Measurements from ENCODE around the gene MRPL30.
A peak's percentile ranks its signal among the peaks of the same experiment; 100 is the strongest.

Gene MRPL30

GRCh38 chr2:99153921-99154604 is 26.9 kb upstream of the MRPL30 start:
- Histone ChIP-seq H3K36me3 (peaks cover 26% of the 10 kb centered on the region), H3K4me2 (peak overlapping the region; percentile 90), H3K9ac (peak overlapping the region; percentile 84), H3K9me3 (no peaks in the 10 kb centered on the region), H3K4me1 (peaks cover 51% of the 10 kb centered on the region), H3K27ac (peak overlapping the region; percentile 87), H4K20me1 (no peaks in the 10 kb centered on the region), H3K27me3 (no peaks in the 10 kb centered on the region), H3K4me3 (peak overlapping the region; percentile 77)
- TF ChIP-seq Cebpa-rat (IDR thresholded peaks at IDR 0.05), result no peak

GRCh38 chr2:99154643-99155536 is 26.1 kb upstream of the MRPL30 start, which contains the start of the genes LIPT1 and TSGA10:
TSS of gene LIPT1 (plus strand) at chr2:99154967. CDS start at chr2:99161958, 6,991 bp downstream.
TSS of gene TSGA10 (minus strand) at chr2:99154942. CDS start at chr2:99109439, 45,503 bp downstream.
- Histone ChIP-seq H3K4me3 (peak within 1 kb of the TSS; percentile 77), H3K36me3 (peaks cover 34% of the 10 kb centered on the region), H4K20me1 (0 out of 2 replicates have a peak, but pooled peaks cover 3% of the 10 kb centered on the region), H3K9me3 (no peaks in the 10 kb centered on the region), H3K4me2 (peak within 1 kb of the TSS; percentile 90), H3K27ac (peak within 1 kb of the TSS; percentile 87), H3K27me3 (no peaks in the 10 kb centered on the region), H3K4me1 (peaks cover 51% of the 10 kb centered on the region), H3K9ac (peak within 1 kb of the TSS; percentile 84)
- no peak for TF ChIP-seq Cebpa-rat (IDR thresholded peaks at IDR 0.05)

- Histone ChIP-seq H3K4me3 (no peak overlapping the region), H3K4me1 (peaks cover 47% of the 10 kb centered on the region), H3K9ac (no peak overlapping the region), H3K27me3 (no peaks in the 10 kb centered on the region), H3K9me3 (no peaks in the 10 kb centered on the region), H3K4me2 (peak overlapping the region; percentile 90; the same call in 1 of the 2 replicates), H3K36me3 (peaks cover 47% of the 10 kb centered on the region), H4K20me1 (peaks cover 11% of the 10 kb centered on the region; the same call in 1 of the 2 replicates), H3K27ac (no peak overlapping the region)
- TF ChIP-seq Cebpa-rat (IDR thresholded peaks at IDR 0.05), result no peak
Measured at GRCh38 chr2:99156891-99157290, 24.1 kb upstream of the MRPL30 start.

GRCh38 chr2:99158599-99158998 is 22.4 kb upstream of the MRPL30 start:
- Histone ChIP-seq H3K36me3 (peaks cover 57% of the 10 kb centered on the region), H3K27ac (no peak overlapping the region)
- no peak for TF ChIP-seq Cebpa-rat (IDR thresholded peaks at IDR 0.05)

GRCh38 chr2:99159594-99159993 is 21.4 kb upstream of the MRPL30 start:
- no peak overlapping the region for H3K9ac ChIP-seq
- no peak overlapping the region for H3K27ac ChIP-seq
- H3K4me3 ChIP-seq, result no peak overlapping the region
- TF ChIP-seq Cebpa-rat (IDR thresholded peaks at IDR 0.05), result no peak
- H4K20me1 ChIP-seq, result peaks cover 18% of the 10 kb centered on the region; the same call in 1 of the 2 replicates
- H3K27me3 ChIP-seq, result no peaks in the 10 kb centered on the region
- H3K9me3 ChIP-seq, result no peaks in the 10 kb centered on the region
- H3K36me3 ChIP-seq, result peaks cover 62% of the 10 kb centered on the region
- peaks cover 21% of the 10 kb centered on the region for H3K4me1 ChIP-seq
- no peak overlapping the region for H3K4me2 ChIP-seq

More at GRCh38 chr2:99158599-99158998, 22.4 kb upstream of the MRPL30 start:
- H3K4me1 ChIP-seq, result peaks cover 30% of the 10 kb centered on the region
- no peaks in the 10 kb centered on the region for H3K27me3 ChIP-seq
- no peaks in the 10 kb centered on the region for H3K9me3 ChIP-seq
- H4K20me1 ChIP-seq, result peaks cover 18% of the 10 kb centered on the region; the same call in 1 of the 2 replicates
- no peak overlapping the region for H3K9ac ChIP-seq
- H3K4me2 ChIP-seq, result no peak overlapping the region
- H3K4me3 ChIP-seq, result no peak overlapping the region

DNA sequence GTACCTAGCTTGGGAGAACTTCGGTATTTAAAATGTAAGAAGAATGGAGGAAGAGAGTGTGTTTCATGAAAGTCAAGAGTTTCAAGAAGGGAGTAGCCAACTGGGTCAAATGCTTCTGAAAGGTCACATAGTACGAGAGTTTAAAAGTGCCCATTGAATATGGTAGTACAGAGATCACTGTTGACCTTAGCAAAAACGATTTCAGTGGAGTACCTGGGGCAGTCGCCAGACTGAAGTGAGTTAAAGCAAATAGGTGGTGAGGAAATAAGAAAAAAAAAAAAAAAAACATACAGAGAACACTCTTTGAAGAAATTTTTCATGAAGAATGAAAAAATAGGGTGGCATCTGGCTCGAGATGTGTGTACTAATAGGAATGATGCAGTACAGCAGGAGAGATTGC is 14.8 kb upstream of the MRPL30 start:
- Histone ChIP-seq H3K9ac (no peak overlapping the region), H3K36me3 (peaks cover 74% of the 10 kb centered on the region), H3K4me1 (no peaks in the 10 kb centered on the region), H3K4me2 (no peak overlapping the region), H3K4me3 (no peak overlapping the region), H3K27me3 (no peaks in the 10 kb centered on the region), H3K9me3 (no peaks in the 10 kb centered on the region), H3K27ac (no peak overlapping the region), H4K20me1 (peaks cover 30% of the 10 kb centered on the region)
- no peak for TF ChIP-seq Cebpa-rat (IDR thresholded peaks at IDR 0.05)

DNA sequence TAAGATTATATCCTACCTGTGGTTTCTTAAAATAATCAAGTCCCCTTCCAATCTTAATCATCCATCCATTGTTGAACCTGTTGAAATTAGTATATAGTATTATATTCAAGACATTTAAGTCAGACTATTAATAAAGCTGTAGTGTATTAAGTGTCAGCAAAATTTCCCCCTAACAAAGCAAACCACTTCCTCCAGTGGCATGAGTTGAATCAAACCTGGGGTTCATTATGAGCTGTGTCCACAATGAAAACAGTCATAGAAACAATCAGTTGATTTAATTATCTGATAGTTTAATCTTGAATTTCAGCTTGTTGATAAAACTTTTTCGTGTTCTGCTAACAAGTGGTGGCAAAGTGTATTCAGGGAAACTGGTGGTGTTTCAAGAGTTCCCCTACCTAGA is 11.4 kb upstream of the MRPL30 start:
- Histone ChIP-seq H3K4me3 (no peak overlapping the region), H3K27me3 (no peaks in the 10 kb centered on the region), H3K9me3 (no peaks in the 10 kb centered on the region), H3K27ac (no peak overlapping the region), H3K9ac (no peak overlapping the region), H3K4me2 (no peak overlapping the region), H4K20me1 (peaks cover 23% of the 10 kb centered on the region), H3K4me1 (no peaks in the 10 kb centered on the region), H3K36me3 (peaks cover 82% of the 10 kb centered on the region)
- no peak for TF ChIP-seq Cebpa-rat (IDR thresholded peaks at IDR 0.05)

DNA sequence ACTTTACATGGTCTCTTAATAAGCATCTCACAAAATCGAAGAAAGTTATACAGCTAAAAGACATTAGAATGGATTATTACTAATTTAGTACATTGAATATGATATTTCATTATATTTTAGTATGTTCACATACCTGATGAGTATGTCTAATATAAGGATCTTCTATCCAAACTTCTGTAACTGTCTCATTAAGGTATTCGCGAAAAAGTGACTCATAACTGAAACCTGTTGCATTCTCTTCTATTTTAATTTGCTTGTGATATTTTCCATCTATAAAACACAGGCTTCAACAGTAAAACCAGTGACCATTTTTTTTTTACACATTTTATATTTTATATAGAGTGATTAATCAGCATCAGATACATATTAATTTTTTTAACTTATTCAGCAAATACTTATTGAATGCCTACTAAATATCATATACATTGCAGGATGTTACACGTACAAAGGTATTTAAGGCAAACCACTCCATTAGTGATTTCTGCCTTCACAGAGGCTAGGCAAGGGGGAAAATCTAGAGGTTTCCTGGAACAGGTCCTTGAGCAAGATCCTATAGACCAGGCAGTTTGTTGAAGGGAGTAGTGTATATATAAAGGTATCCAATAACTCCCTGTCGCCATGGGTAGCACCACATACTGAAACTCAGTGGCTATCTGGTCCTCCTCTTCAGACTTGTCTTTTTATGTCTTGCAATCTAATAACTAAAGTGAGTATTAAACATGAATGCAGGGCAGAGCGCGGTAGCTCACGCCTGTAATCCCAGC is 9.4 kb upstream of the MRPL30 start:
- Histone ChIP-seq H3K27ac (no peak overlapping the region), H4K20me1 (peaks cover 31% of the 10 kb centered on the region), H3K9ac (no peak overlapping the region), H3K9me3 (no peaks in the 10 kb centered on the region), H3K4me2 (no peak overlapping the region), H3K36me3 (peaks cover 62% of the 10 kb centered on the region), H3K4me3 (no peak overlapping the region), H3K27me3 (no peaks in the 10 kb centered on the region), H3K4me1 (no peaks in the 10 kb centered on the region)
- TF ChIP-seq Cebpa-rat (IDR thresholded peaks at IDR 0.05), result no peak

DNA sequence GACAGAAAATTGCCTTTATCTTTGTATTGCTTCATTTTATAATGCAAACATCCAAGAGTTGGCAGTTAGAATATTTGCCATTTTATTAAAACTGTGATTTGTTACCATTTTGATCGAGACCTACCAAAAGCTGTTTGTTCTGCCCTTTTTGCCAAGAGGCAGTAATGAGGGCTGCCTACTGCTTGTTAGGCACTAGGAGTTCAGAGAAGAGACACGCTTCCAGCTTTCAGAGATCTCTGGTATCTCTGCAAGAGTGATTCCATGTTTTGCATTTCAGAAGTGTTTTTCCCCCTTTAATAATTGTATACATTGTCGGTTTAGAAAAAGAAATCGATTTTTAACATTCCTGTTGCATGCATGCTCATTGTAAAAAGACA is 628 bp downstream of the MRPL30 start:
- Histone ChIP-seq H3K27ac (peak overlapping the region; percentile 78), H4K20me1 (peaks cover 42% of the 10 kb centered on the region), H3K27me3 (no peaks in the 10 kb centered on the region), H3K4me1 (peaks cover 25% of the 10 kb centered on the region), H3K4me2 (peak overlapping the region; percentile 90), H3K4me3 (peak overlapping the region; percentile 86), H3K9me3 (no peaks in the 10 kb centered on the region), H3K9ac (peak overlapping the region; percentile 84), H3K36me3 (peaks cover 7% of the 10 kb centered on the region; the same call in 1 of the 2 replicates)
- TF ChIP-seq Cebpa-rat (IDR thresholded peaks at IDR 0.05), result no peak

All from BLaER1 (cell line).